ENCODE data around the gene VCL. TPM values are rescaled to one million over a fixed set of nuclear protein-coding genes. Genes with fewer than 3 reads are reported as not detected.

The VCL gene
- total and polyA plus RNA-seq, 12 donors, result 14.3 to 90.7 (median 43.2) TPM

GRCh38 chr10:74163319-74164068, 165.6 kb downstream of the VCL start:
- no peaks in the 10 kb centered on the region for H3K27me3 ChIP-seq
- H3K4me3 ChIP-seq, result no peak overlapping the region
- H3K9me3 ChIP-seq (replicated peaks in 1 of 3), result no peaks in the 10 kb centered on the region
- no peaks in the 10 kb centered on the region for H3K36me3 ChIP-seq (replicated peaks in 1 of 2)
- no peak overlapping the region for H3K27ac ChIP-seq
- no peak for DNase-seq
- TF ChIP-seq CTCF (IDR thresholded peaks at IDR 0.05) (no peak), POLR2A (IDR thresholded peaks at IDR 0.05) (no peak)
- H3K4me1 ChIP-seq (replicated peaks in 1 of 2), result no peaks in the 10 kb centered on the region
- WGBS, 4 donors, result 66 to 72% (median 69%) methylated on average over 3 of the region's 3 CpGs
- intact Hi-C loops (cut with DNase I), result no loop called here

- no peak for DNase-seq
- TF ChIP-seq POLR2A (IDR thresholded peaks at IDR 0.05) (no peak), CTCF (IDR thresholded peaks at IDR 0.05) (no peak)
- Histone ChIP-seq H3K4me3 (no peak overlapping the region), H3K27me3 (no peaks in the 10 kb centered on the region), H3K9me3 (replicated peaks in 1 of 3) (no peaks in the 10 kb centered on the region), H3K4me1 (replicated peaks in 1 of 2) (no peaks in the 10 kb centered on the region), H3K27ac (no peak overlapping the region), H3K36me3 (replicated peaks in 1 of 2) (no peaks in the 10 kb centered on the region)
- WGBS, 4 donors, result 65 to 82% (median 74%) methylated on average over 6 of the region's 6 CpGs
- intact Hi-C loops (cut with DNase I), result no loop called here
Observed at GRCh38 chr10:74164716-74165529, 167.0 kb downstream of the VCL start.

- no peaks in the 10 kb centered on the region for H3K36me3 ChIP-seq (replicated peaks in 1 of 2)
- TF ChIP-seq CTCF (IDR thresholded peaks at IDR 0.05), result no peak
- H3K27me3 ChIP-seq, result no peaks in the 10 kb centered on the region
- H3K27ac ChIP-seq, result no peak overlapping the region
- no peaks in the 10 kb centered on the region for H3K9me3 ChIP-seq (replicated peaks in 1 of 3)
- H3K4me1 ChIP-seq (replicated peaks in 1 of 2), result no peaks in the 10 kb centered on the region
- no peak for DNase-seq
- 50 to 69% (median 62%) methylated on average over 2 of the region's 2 CpGs for WGBS, 4 donors
- H3K4me3 ChIP-seq, result no peak overlapping the region
- intact Hi-C loops (cut with DNase I), result no loop called here
Observed at GRCh38 chr10:74165530-74165901, 167.6 kb downstream of the VCL start.

GRCh38 chr10:74167443-74167842, 169.5 kb downstream of the VCL start:
- TF ChIP-seq CTCF (IDR thresholded peaks at IDR 0.05), result no peak
- no peak for TF ChIP-seq POLR2A (IDR thresholded peaks at IDR 0.05)
- Histone ChIP-seq H3K9me3 (replicated peaks in 1 of 3) (no peaks in the 10 kb centered on the region), H3K4me1 (replicated peaks in 1 of 2) (no peaks in the 10 kb centered on the region), H3K27ac (no peak overlapping the region), H3K36me3 (replicated peaks in 1 of 2) (no peaks in the 10 kb centered on the region), H3K27me3 (no peaks in the 10 kb centered on the region), H3K4me3 (no peak overlapping the region)
- no peak for DNase-seq
- 56 to 91% (median 87%) methylated on average over 1 of the region's 1 CpG for WGBS, 4 donors
- intact Hi-C loops (cut with DNase I), result no loop called here

Other genes with a start within 250 kb of the VCL start
- 10 to 100 TPM; 31.7 to 72.0 (median 40.8) TPM for gene CHCHD1, start 216.1 kb upstream of the VCL start, total RNA-seq
- gene CHCHD1, start 216.1 kb upstream of the VCL start, polyA plus RNA-seq, result 10 to 100 TPM; 57.4 to 83.1 (median 63.2) TPM
- 100 to 1,000 TPM in 5 of 9 donors, 10 to 100 TPM in 4; 55.7 to 197 (median 108) TPM for gene ZSWIM8, start 212.5 kb upstream of the VCL start, total RNA-seq
- 100 to 1,000 TPM in 2 of 3 donors, 10 to 100 TPM in 1; 74.4 to 714 (median 520) TPM for gene ZSWIM8, start 212.5 kb upstream of the VCL start, polyA plus RNA-seq
- gene NDST2, start 186.5 kb upstream of the VCL start, total RNA-seq, result 10 to 100 TPM; 13.0 to 67.0 (median 41.4) TPM
- gene NDST2, start 186.5 kb upstream of the VCL start, polyA plus RNA-seq, result 10 to 100 TPM; 14.5 to 23.0 (median 21.9) TPM
- 10 to 100 TPM; 12.7 to 27.3 (median 22.1) TPM for gene CAMK2G, start 123.6 kb upstream of the VCL start, total RNA-seq
- 10 to 100 TPM; 16.3 to 19.7 (median 19.7) TPM for gene CAMK2G, start 123.6 kb upstream of the VCL start, polyA plus RNA-seq
- 10 to 100 TPM in 2 of 9 donors, 1 to 10 TPM in 6, under 1 TPM in 1; 0.94 to 10.6 (median 7.4) TPM for gene PLAU, start 87.0 kb upstream of the VCL start, total RNA-seq
- gene PLAU, start 87.0 kb upstream of the VCL start, polyA plus RNA-seq, result 10 to 100 TPM in 1 of 3 donors, 1 to 10 TPM in 2; 2.6 to 19.4 (median 3.7) TPM
- 10 to 100 TPM; 28.1 to 56.8 (median 39.3) TPM for gene AP3M1, start 152.7 kb downstream of the VCL start, total RNA-seq
- gene AP3M1, start 152.7 kb downstream of the VCL start, polyA plus RNA-seq, result 10 to 100 TPM in 1 of 3 donors, 1 to 10 TPM in 2; 6.1 to 79.7 (median 7.7) TPM
- 10 to 100 TPM; 18.4 to 29.1 (median 22.5) TPM for gene ADK, start 153.1 kb downstream of the VCL start, total RNA-seq
- 10 to 100 TPM in 2 of 3 donors, 1 to 10 TPM in 1; 8.2 to 45.5 (median 13.1) TPM for gene ADK, start 153.1 kb downstream of the VCL start, polyA plus RNA-seq